Upper lobe of left lung (tissue), 4 donors: ENCODE results near the gene DEPP1.

Source experiments
- CTCF ChIP-seq, 6 experiments: fragments of 450-650 bp in 4 of 6; fragments of 200-600 bp in 2 of 6; sonication (generic) in 2 of 6; IDR thresholded peaks; one replicate each; pipeline ENCODE4 v1.5.1; 2016 to 2019; ENCODE audit warnings: antibody characterized with exemption in 6 of 6
- POLR2AphosphoS5 ChIP-seq, 2 donors: sonication (generic); formaldehyde crosslinking; IDR thresholded peaks; one replicate each; pipeline ENCODE4 v1.5.1; 2017; ENCODE audit warnings: antibody characterized with exemption in 2 of 2

GRCh38 chr10:45015590-45015989 lies 37.0 kb upstream of the DEPP1 start:
- no peak for TF ChIP-seq CTCF (IDR thresholded peaks at IDR 0.05)
- TF ChIP-seq POLR2AphosphoS5 (IDR thresholded peaks at IDR 0.05) = no peak
